Neutrophil (primary cell): ENCODE data around the gene CA9.
A peak's percentile ranks its signal among the peaks of the same experiment; 100 is the strongest.

ENCODE experiments used
- H3K27ac ChIP-seq: fragments of 200-600 bp; sonication (generic); 2 replicates; pipeline ENCODE4 v1.5.1; 2016; ENCODE audit warnings: mild to moderate bottlenecking, moderate library complexity
- H3K27me3 ChIP-seq: fragments of 200-600 bp; sonication (generic); 2 replicates; pipeline ENCODE4 v1.6.0; 2016; ENCODE audit warnings: mild to moderate bottlenecking
- H3K36me3 ChIP-seq: fragments of 200-600 bp; sonication (generic); 2 replicates; pipeline ENCODE4 v1.5.1; 2017
- H3K4me1 ChIP-seq, 2 experiments: fragments of 200-600 bp in 1 of 2; sonication (generic) in 1 of 2; 1 replicate in 1 of 2; 2 replicates in 1 of 2; pipeline versions ENCODE4 v1.5.1 to v1.6.1; 2013 to 2016; ENCODE audit warnings: low read depth in 1 of 2, low read length in 1 of 2, mild to moderate bottlenecking in 1 of 2, moderate library complexity in 1 of 2; ENCODE audit not compliant: control insufficient read depth in 1 of 2, insufficient read depth in 1 of 2
- H3K4me3 ChIP-seq, 2 experiments: fragments of 200-600 bp in 1 of 2; sonication (generic) in 1 of 2; 1 replicate in 1 of 2; 2 replicates in 1 of 2; pipeline ENCODE4 v1.5.1; 2013 to 2016; ENCODE audit warnings: low read depth in 1 of 2, low read length in 1 of 2, mild to moderate bottlenecking in 1 of 2, moderate library complexity in 1 of 2
- H3K9me3 ChIP-seq: fragments of 200-600 bp; sonication (generic); 2 replicates; pipeline ENCODE4 v1.5.1; 2016
- CTCF ChIP-seq: fragments of 200-600 bp; sonication (generic); IDR thresholded peaks from 2 replicates; pipeline ENCODE4 v1.5.1; 2016; ENCODE audit warnings: antibody characterized with exemption

The CA9 gene

GRCh38 chr9:35706951-35707350 lies 33.2 kb downstream of the CA9 start:
- H3K36me3 ChIP-seq: peaks cover 100% of the 10 kb centered on the region
- TF ChIP-seq CTCF: no peak
- no peaks in the 10 kb centered on the region for H3K27me3 ChIP-seq
- H3K4me3 ChIP-seq: no peak overlapping the region
- H3K9me3 ChIP-seq: peaks cover 16% of the 10 kb centered on the region
- no peaks in the 10 kb centered on the region for H3K4me1 ChIP-seq
- H3K27ac ChIP-seq: no peak overlapping the region

- peaks cover 100% of the 10 kb centered on the region for H3K36me3 ChIP-seq
Measured at GRCh38 chr9:35708146-35708545, 34.4 kb downstream of the CA9 start.

GRCh38 chr9:35710818-35711500 lies 37.2 kb downstream of the CA9 start:
- Histone ChIP-seq H3K27me3 (no peaks in the 10 kb centered on the region), H3K4me3 (no peak overlapping the region), H3K9me3 (peaks cover 16% of the 10 kb centered on the region), H3K4me1 (no peaks in the 10 kb centered on the region), H3K27ac (peak overlapping the region; percentile 43), H3K36me3 (peaks cover 100% of the 10 kb centered on the region)
- no peak for TF ChIP-seq CTCF

More at GRCh38 chr9:35708146-35708545, 34.4 kb downstream of the CA9 start:
- no peak for TF ChIP-seq CTCF
- no peak overlapping the region for H3K4me3 ChIP-seq
- no peaks in the 10 kb centered on the region for H3K4me1 ChIP-seq
- H3K27me3 ChIP-seq: no peaks in the 10 kb centered on the region
- H3K27ac ChIP-seq: no peak overlapping the region
- H3K9me3 ChIP-seq: peaks cover 16% of the 10 kb centered on the region

- Histone ChIP-seq H3K27ac (peak overlapping the region; percentile 26), H3K9me3 (peaks cover 16% of the 10 kb centered on the region), H3K4me3 (no peak overlapping the region), H3K27me3 (no peaks in the 10 kb centered on the region), H3K4me1 (no peaks in the 10 kb centered on the region), H3K36me3 (peaks cover 100% of the 10 kb centered on the region)
- no peak for TF ChIP-seq CTCF
Measured at GRCh38 chr9:35711501-35712428, 38.0 kb downstream of the CA9 start.

- no peaks in the 10 kb centered on the region for H3K27me3 ChIP-seq
- H3K36me3 ChIP-seq: peaks cover 100% of the 10 kb centered on the region
- TF ChIP-seq CTCF: no peak
- H3K27ac ChIP-seq: no peak overlapping the region
- H3K4me3 ChIP-seq: no peak overlapping the region
- no peaks in the 10 kb centered on the region for H3K4me1 ChIP-seq
- peaks cover 16% of the 10 kb centered on the region for H3K9me3 ChIP-seq
Measured at GRCh38 chr9:35712762-35713400, 39.2 kb downstream of the CA9 start.
